Stimulated activated CD4-positive, alpha-beta T cell treated with anti-CD3 and anti-CD28 coated beads, Interleukin-12 subunit alpha, Interleukin-12 subunit beta, amount 100 ng/mL, for 4 hours (primary cell): ENCODE results near the gene ZNF223.

Experiments
- DNase-seq: peaks from one replicate; pipeline ENCODE4 v3.0.0-alpha.2; 2020

The ZNF223 gene

DNA sequence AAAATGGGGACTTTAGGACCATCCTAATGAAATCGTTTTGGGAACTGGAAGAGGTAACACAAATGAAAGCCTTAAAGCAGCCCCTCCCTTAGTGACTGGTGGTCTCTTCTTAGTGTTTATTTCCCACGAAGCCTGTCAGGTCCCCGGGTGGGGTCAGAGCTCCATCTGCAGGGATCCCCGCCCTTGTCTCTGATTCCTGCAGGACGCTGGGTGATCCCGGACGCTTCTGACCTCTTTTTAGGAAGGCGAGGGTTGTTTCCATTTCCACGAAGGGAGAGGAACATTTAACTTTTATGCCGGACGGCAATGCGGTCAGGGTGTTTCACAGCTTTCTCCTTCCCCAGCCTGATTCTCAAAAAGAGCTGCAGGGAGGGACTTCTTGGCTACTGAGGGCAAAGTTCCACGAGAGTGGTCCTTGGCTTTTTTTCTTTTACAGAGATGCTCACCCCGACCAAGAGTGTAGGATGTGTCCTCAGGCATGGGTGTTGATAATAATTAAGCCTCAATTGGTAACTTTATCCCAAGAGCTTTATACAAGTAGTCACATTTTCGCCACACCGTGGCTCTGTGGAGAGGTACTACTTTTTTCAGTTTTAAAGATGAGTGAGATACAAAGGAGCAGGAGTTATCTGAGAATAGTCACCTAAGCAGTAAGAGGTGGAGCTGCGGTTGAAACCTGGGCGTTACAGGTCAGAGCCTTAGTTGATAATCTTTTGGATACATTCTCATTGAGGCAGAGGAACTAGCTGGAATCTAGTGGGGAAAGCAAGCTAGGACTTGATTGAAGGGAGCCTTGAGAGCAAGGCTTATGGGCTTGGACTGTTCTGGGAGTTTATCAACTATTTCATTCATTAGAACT is 20.9 kb downstream of the ZNF223 start:
- no peak for DNase-seq

DNA sequence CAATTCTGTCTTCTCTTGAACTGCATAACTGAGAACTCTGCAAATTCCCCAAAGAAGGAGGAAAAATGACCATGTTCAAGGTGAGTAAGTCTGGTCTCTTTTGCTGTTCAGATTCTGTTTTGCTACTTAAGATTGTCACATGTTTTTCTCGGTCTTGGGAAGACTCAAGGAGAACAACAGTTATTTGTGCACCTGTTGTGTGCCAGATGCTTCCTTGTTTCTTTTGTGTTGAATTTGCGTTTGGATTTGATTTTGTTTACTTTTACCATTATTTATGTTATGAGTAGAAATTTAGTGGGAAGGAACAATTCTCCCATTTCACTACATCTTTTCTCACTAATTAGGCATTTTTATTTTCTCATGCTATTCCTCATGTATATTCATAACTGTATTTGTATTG is 24.5 kb downstream of the ZNF223 start:
- DNase-seq: no peak

GRCh38 chr19:44092108-44092507 is 40.3 kb downstream of the ZNF223 start:
- no peak for DNase-seq

- peak; percentile 71 for DNase-seq
Measured at GRCh38 chr19:44093931-44094765, 42.3 kb downstream of the ZNF223 start, which contains the start of gene ZNF224. ZNF224 (plus strand) TSS chr19:44094361; CDS start chr19:44097874, 3,513 bp downstream.

- DNase-seq: no peak
Measured at GRCh38 chr19:44107751-44108150, 55.9 kb downstream of the ZNF223 start.

DNA sequence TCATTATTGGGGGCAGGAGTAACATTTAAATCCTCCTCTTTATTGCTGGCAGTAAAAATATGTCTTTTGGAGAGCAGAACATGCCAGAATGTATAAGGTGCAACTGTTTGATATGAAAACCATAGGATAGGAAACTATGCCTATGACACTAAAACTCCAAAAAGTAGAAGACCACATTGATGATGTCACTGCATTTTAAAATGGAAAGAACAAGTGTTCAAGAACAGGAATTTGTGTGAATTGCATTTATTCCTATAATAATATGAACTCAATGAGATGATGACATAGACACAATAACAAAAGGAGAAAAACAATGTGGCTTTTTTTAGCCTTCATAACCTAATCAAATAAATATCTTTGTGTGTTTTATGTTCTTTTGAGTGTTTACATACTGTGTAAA is 57.6 kb downstream of the ZNF223 start:
- DNase-seq: no peak

DNA sequence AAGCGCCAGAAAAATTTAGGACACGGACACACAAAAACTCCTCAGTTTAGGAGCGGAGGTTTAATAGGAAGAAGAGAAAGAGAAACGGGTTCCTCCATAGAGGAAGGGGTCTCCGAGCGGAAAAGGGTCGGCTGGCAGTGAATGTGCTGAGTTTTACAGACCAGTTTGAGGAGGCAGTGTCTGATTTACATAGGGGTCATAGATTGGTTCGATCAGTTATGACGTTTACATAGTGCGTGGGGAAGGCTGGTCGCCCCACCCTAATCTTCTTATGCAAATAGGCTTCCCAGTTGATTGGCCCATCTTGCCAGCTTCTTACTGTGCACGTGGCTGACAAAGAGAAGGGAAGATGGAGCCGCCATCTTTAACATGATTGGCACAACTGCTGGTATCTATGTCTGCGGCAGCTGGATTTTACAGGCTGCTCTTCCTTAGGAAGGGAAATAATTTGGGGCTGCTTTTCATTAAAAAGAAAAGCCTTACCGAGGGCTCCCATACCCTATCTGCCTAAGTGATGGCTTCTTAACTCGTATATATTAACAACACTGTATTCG is 60.2 kb downstream of the ZNF223 start:
- DNase-seq: no peak

DNA sequence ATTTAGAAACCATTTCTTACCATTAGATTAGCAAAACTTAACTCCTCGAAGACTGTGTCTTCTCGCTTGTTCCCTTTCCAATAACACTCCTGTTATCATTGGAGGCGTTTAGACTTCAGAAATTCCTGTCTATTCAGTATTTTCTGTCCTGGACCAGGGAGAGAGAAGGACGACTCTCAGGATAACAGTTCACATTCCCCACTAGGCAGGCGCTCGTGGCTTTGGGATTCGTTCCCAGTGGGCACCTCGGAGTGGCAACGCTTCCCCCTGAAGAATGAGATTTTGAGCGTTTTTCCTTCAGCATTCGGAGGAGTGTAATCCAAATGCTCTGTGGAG is 60.9 kb downstream of the ZNF223 start:
- no peak for DNase-seq

DNA sequence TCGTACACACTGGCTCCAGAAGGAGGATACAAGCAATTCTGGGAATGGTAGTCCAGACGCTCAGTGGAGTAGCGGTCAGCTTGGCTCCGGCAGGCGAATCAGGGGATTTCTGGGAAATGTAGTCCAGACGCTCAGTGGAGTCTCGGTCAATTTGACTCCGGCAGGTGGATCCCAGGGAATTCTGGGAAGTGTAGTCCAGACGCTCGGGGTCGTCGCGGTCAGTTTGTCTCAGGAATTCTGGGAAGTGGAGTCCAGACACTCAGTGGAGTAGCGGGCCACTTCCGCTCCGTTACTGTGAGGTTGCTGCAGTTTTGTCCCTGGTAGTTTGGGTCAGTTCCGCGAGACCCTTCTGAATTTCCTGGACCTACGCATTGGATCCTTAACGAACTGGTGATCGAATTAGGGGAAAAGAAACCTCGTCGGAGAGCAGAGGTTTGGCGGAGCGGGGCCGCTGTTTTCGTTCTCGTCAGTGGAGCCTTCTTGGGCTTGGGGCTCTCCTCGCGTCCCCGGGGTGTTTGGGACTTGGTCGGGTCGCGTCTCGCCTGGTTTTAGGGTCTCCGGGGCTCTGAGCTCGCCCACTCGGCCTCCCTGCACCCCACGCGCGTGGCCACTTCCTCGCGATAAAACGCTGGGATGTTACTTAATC is 61.4 kb downstream of the ZNF223 start, which contains the start of gene ZNF225:
ZNF225 (plus strand) TSS at position 262 of the 646 bp plus-strand sequence. CDS start 2,429 bp downstream, outside the sequence.
- peak; percentile 72 for DNase-seq

DNA sequence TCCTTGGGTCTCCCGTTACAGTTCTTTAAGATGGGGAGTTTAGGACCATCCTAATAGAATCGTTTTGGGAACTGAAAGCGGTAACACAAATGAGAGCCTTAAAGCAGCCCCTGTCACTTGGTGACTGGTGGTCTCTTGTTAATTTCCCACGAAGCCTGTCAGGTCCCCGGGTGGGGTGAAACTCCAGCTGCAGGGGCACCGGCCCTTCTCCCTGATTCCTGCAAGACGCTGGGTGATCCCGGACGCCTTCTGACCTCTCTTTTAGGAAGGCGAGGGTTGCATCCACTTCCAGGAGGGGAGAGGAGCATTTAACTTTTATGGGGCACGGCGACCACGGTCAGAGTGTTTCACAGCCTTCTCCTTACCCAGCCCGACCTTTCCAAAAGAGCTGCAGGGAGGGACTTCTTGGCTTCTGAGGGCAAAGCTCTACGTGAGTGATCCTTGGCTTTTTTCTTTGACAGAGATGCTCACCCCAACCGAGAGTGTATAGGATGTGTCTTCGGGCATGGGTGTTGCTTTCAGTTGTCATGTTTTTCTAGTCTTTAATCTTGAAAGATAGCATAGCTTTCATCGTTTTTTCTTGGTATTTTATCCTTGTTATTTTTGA is 62.1 kb downstream of the ZNF223 start:
- no peak for DNase-seq
